ENCODE results near the gene CWC25. TPM values are rescaled to one million over a fixed set of nuclear protein-coding genes. Genes with fewer than 3 reads are reported as not detected.

Gene CWC25
- total RNA-seq, 1 donor from 2014 or later, result 13.0 TPM

DNA sequence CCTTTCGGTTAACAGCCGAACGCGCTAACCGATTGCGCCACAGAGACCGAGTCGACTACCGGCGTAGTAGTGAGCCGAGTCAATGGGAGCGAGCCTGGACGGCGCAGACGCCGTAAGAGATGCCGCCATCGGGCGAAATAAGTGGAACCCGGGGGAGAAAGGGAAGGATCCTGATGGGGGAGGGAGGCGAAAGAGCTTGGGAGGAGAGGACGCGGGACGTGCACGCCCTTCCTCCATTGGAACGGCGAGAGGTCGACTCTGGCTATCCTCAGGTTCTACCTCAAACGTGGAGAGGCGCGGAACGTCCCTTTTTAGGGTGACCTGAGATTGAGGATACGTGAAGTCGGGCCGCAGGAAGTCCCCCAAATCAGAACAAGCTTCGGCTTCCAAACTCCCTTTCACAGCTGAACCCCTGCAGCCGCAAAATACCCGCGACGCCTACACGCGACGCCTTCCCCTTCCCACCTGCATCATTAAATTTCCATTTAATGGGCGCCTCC lies 73.3 kb downstream of the CWC25 start:
- peaks cover 10% of the 10 kb centered on the region for H3K36me3 Mint-ChIP-seq (ENCODE audit: unreplicated experiment)
- H3K4me3 Mint-ChIP-seq (ENCODE audit: unreplicated experiment), result peak overlapping the region; percentile 100
- TF ChIP-seq, protein P1, sequence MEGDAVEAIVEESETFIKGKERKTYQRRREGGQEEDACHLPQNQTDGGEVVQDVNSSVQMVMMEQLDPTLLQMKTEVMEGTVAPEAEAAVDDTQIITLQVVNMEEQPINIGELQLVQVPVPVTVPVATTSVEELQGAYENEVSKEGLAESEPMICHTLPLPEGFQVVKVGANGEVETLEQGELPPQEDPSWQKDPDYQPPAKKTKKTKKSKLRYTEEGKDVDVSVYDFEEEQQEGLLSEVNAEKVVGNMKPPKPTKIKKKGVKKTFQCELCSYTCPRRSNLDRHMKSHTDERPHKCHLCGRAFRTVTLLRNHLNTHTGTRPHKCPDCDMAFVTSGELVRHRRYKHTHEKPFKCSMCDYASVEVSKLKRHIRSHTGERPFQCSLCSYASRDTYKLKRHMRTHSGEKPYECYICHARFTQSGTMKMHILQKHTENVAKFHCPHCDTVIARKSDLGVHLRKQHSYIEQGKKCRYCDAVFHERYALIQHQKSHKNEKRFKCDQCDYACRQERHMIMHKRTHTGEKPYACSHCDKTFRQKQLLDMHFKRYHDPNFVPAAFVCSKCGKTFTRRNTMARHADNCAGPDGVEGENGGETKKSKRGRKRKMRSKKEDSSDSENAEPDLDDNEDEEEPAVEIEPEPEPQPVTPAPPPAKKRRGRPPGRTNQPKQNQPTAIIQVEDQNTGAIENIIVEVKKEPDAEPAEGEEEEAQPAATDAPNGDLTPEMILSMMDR (IDR thresholded peaks at IDR 0.05; ENCODE audit: partially characterized antibody, unreplicated experiment), result no peak
- DNase-seq, result peak; percentile 89
- peaks cover 24% of the 10 kb centered on the region for H3K9me3 Mint-ChIP-seq (ENCODE audit: unreplicated experiment)
- peak overlapping the region; percentile 87 for H3K27ac Mint-ChIP-seq (ENCODE audit: unreplicated experiment)
- H3K27me3 Mint-ChIP-seq (ENCODE audit: unreplicated experiment), result peaks cover 24% of the 10 kb centered on the region
- peaks cover 9% of the 10 kb centered on the region for H3K4me1 Mint-ChIP-seq (ENCODE audit: low read depth, unreplicated experiment)

DNA sequence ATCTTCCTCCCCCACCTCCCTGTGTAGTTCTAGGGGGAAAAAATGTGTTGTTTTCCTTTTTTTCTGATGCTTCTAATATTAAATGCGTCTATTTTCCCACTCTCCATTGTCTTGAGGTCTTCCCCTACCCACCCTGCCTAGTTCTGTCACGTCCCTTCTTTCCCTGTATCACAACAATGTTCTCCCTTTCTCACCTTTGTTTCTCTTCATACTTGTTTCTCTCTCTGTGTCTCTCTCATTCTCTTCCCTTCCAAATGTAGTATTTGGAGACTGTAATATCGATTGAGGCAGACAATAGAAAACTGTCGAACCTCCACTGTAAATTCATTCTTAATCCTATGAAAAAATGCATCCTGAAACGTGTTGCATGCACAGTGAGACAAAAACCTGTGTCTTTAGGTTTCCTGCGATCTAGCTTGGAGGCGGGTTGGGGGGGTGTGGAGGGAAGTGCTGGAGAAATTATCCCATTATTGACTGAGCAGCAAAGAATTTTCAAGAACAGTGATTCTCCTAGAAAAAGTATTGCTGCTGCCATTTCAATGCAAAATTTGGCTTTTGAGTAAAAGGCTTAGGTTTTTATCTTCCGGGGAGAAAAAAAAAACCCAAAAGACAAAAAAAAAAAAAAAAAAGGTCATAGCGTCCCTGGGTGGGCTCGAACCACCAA lies 73.8 kb downstream of the CWC25 start:
- Mint-ChIP-seq H3K4me3 (ENCODE audit: unreplicated experiment) (peak overlapping the region; percentile 100), H3K27ac (ENCODE audit: unreplicated experiment) (peak overlapping the region; percentile 87)

More for the DNA sequence above, 73.8 kb downstream of the CWC25 start:
- Mint-ChIP-seq H3K9me3 (ENCODE audit: unreplicated experiment) (peaks cover 27% of the 10 kb centered on the region), H3K36me3 (ENCODE audit: unreplicated experiment) (peaks cover 10% of the 10 kb centered on the region), H3K27me3 (ENCODE audit: unreplicated experiment) (peaks cover 24% of the 10 kb centered on the region), H3K4me1 (ENCODE audit: low read depth, unreplicated experiment) (peaks cover 12% of the 10 kb centered on the region)
- TF ChIP-seq, protein P1 (IDR thresholded peaks at IDR 0.05; ENCODE audit: partially characterized antibody, unreplicated experiment), result no peak
- no peak for DNase-seq

Small RNA genes lying within 50 kb of the gene (microRNA-seq; reads per million reads assigned to microRNA genes)
- gene MIR4727 (ENCODE audit: unreplicated experiment), result 1.5 reads per million, percentile 6 among the genes with 10 or more reads in this experiment

Other genes with a start within 250 kb of the CWC25 start
- gene SRCIN1, start 219.4 kb downstream of the CWC25 start, total RNA-seq (ENCODE audit: unreplicated experiment), result 20.8 TPM
- gene EPOP, start 150.4 kb downstream of the CWC25 start, total RNA-seq (ENCODE audit: unreplicated experiment), result 2.0 TPM
- gene MLLT6, start 120.0 kb downstream of the CWC25 start, total RNA-seq (ENCODE audit: unreplicated experiment), result 59.8 TPM
- gene CISD3, start 95.0 kb downstream of the CWC25 start, total RNA-seq (ENCODE audit: unreplicated experiment), result 3.2 TPM
- 70.1 TPM for gene PCGF2, start 77.0 kb downstream of the CWC25 start, total RNA-seq (ENCODE audit: unreplicated experiment)
- gene PSMB3, start 72.6 kb downstream of the CWC25 start, total RNA-seq (ENCODE audit: unreplicated experiment), result 121 TPM
- 66.4 TPM for gene PIP4K2B, start 25.8 kb downstream of the CWC25 start, total RNA-seq (ENCODE audit: unreplicated experiment)
- gene RPL23, start 28.4 kb upstream of the CWC25 start, total RNA-seq (ENCODE audit: unreplicated experiment), result 850 TPM
- gene LASP1, start 44.7 kb upstream of the CWC25 start, total RNA-seq (ENCODE audit: unreplicated experiment), result 66.6 TPM
- not detected for gene FBXO47, start 142.1 kb upstream of the CWC25 start, total RNA-seq (ENCODE audit: unreplicated experiment)

All from glutamatergic neuron (in vitro differentiated cells).